Measurements from ENCODE around the gene CD58. TPM values are rescaled to one million over a fixed set of nuclear protein-coding genes. Genes with fewer than 3 reads are reported as not detected.

Gene CD58
- total and polyA plus RNA-seq, 9 of the 15 experiments (the other 6 are each of a cell fraction or from before 2014, with no cell fraction given), result 18.1 to 113 (median 37.4) TPM

DNA sequence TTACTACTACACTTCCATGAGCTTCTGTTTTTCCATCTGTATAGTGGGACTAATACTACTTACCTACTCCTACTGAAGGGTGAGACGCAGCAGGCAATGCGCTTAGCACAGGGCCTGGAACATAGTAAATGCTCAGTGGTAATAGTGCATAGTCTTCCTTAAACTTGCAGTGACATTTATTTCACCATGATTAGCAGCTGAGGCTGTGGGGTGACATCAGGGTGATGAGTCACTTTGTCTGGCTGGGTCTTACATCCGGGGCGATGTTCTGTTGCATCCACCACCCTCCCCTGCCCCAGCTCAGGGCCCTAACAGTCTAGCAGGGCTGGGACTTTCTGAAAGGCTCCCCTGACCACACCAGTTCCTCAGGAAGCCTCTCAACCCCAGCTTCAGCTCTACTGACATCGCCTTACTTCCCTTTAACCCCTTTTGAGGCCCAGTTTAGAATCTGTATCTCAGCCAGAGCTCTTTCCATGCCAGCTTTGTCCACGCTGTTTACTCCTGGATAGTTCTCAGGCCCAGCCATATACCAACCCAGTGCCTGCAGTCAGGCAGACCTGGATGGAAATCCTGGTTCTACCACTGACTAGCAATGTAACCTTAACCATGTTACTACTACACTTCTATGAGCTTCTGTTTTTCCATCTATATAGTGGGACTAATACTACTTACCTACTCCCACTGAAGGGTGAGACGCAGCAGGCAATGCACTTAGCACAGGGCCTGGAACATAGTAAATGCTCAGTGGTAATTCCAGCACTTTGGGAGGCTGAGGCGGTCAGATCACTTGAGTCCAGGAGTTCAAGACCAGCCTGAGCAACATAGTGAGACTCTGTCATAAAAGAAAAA lies 66.3 kb downstream of the CD58 start (continued):
- peak; percentile 99 for TF ChIP-seq ETV1 (tag; conservative IDR thresholded peaks at IDR 0.05; ENCODE audit: low read depth)
- TF ChIP-seq ZC3H11A (IDR thresholded peaks at IDR 0.05; ENCODE audit: low read depth, low read length), result no peak
- 0 out of 2 replicates have a peak, but pooled peaks have one; percentile 13 for TF ChIP-seq REST (IDR thresholded peaks at IDR 0.05; ENCODE audit: borderline replicate concordance)
- no peak for TF ChIP-seq REST (CRISPR knock-in tag; IDR thresholded peaks at IDR 0.05; ENCODE audit: low read depth)
- TF ChIP-seq CUX1 (CRISPR knock-in tag; IDR thresholded peaks at IDR 0.05), result peak; percentile 2; the same call in 1 of the 2 replicates
- no peak for TF ChIP-seq STAT5A (IDR thresholded peaks at IDR 0.05; ENCODE audit: borderline replicate concordance, low read length)
- TF ChIP-seq ATF6 (CRISPR knock-in tag; IDR thresholded peaks at IDR 0.05), result no peak
- 0 out of 2 replicates have a peak, but pooled peaks have one; percentile 43 for TF ChIP-seq ZNF347 (CRISPR knock-in tag; IDR thresholded peaks at IDR 0.05; ENCODE audit: low read depth)
- peak; percentile 83; the same call in 1 of the 2 replicates for TF ChIP-seq ESRRA (IDR thresholded peaks at IDR 0.05; ENCODE audit: borderline replicate concordance, low read depth)
- TF ChIP-seq ZBTB7A (IDR thresholded peaks at IDR 0.05; ENCODE audit: borderline replicate concordance, control insufficient read depth, low read depth, low read length), result peak; percentile 70; the same call in 1 of the 2 replicates
